Hepatocyte (in vitro differentiated cells): Measurements from ENCODE around the gene BTRC. TPM values are rescaled to one million over a fixed set of nuclear protein-coding genes. Genes with fewer than 3 reads are reported as not detected.

Experiments used
- DNase-seq: peaks from one replicate; pipeline ENCODE4 v3.0.0-alpha.2; 2016; ENCODE audit warnings: low spot score
- H2AFZ ChIP-seq: fragments of 200-600 bp; sonication (generic); 2 replicates; pipeline ENCODE4 v1.6.0; 2016; ENCODE audit warnings: antibody characterized with exemption, mild to moderate bottlenecking
- H3K27ac ChIP-seq: fragments of 200-600 bp; sonication (generic); 2 replicates; pipeline ENCODE4 v1.5.1; 2016; ENCODE audit warnings: mild to moderate bottlenecking
- H3K27me3 ChIP-seq: fragments of 200-600 bp; sonication (generic); 2 replicates; pipeline ENCODE4 v1.6.1; 2016
- H3K36me3 ChIP-seq: fragments of 200-600 bp; sonication (generic); replicated peaks from 2 replicates; pipeline ENCODE4 v1.5.1; 2016; ENCODE audit warnings: low read depth; ENCODE audit not compliant: insufficient read depth
- H3K4me1 ChIP-seq: fragments of 200-600 bp; sonication (generic); 2 replicates; pipeline ENCODE4 v1.5.1; 2016; ENCODE audit warnings: mild to moderate bottlenecking, moderate library complexity; ENCODE audit not compliant: insufficient read depth
- H3K4me2 ChIP-seq: fragments of 200-600 bp; sonication (generic); 2 replicates; pipeline ENCODE4 v1.6.0; 2016
- H3K4me3 ChIP-seq: fragments of 200-600 bp; sonication (generic); 2 replicates; pipeline ENCODE4 v1.5.1; 2016; ENCODE audit warnings: mild to moderate bottlenecking
- H3K79me2 ChIP-seq: fragments of 200-600 bp; sonication (generic); 2 replicates; pipeline ENCODE4 v1.6.0; 2017; ENCODE audit warnings: mild to moderate bottlenecking
- H3K9me2 ChIP-seq: fragments of 200-600 bp; sonication (generic); replicated peaks from 2 replicates; pipeline ENCODE4 v1.6.0; 2017; ENCODE audit warnings: mild to moderate bottlenecking; ENCODE audit not compliant: insufficient read depth
- H3K9me3 ChIP-seq: fragments of 200-600 bp; sonication (generic); 2 replicates; pipeline ENCODE4 v1.5.1; 2016; ENCODE audit warnings: low read depth, mild to moderate bottlenecking
- H4K20me1 ChIP-seq: fragments of 200-600 bp; sonication (generic); 2 replicates; pipeline ENCODE4 v1.6.0; 2016; ENCODE audit warnings: mild to moderate bottlenecking; ENCODE audit not compliant: insufficient read depth, poor library complexity, severe bottlenecking
- CTCF ChIP-seq: fragments of 200-600 bp; sonication (generic); IDR thresholded peaks from 2 replicates; pipeline ENCODE4 v1.5.1; 2016; ENCODE audit warnings: antibody characterized with exemption, mild to moderate bottlenecking; ENCODE audit not compliant: poor library complexity
- EZH2 ChIP-seq: fragments of 200-600 bp; sonication (generic); IDR thresholded peaks from 2 replicates; pipeline ENCODE4 v1.6.1; 2016; ENCODE audit warnings: antibody characterized with exemption, mild to moderate bottlenecking, borderline replicate concordance
- EZH2phosphoT487 ChIP-seq: fragments of 200-600 bp; sonication (generic); IDR thresholded peaks from one replicate; pipeline ENCODE4 v1.6.1; 2018; ENCODE audit warnings: antibody characterized with exemption, mild to moderate bottlenecking, low read depth, moderate library complexity; ENCODE audit not compliant: unreplicated experiment, severe bottlenecking
- WGBS: methylation state at CpG from one replicate; pipeline ENCODE4 v1.1.6; 2016; ENCODE audit warnings: low lambda C conversion rate; ENCODE audit errors: missing lambda C conversion rate; 5-methylcytosine and 5-hydroxymethylcytosine counted together
- polyA plus RNA-seq: library from polyadenylated mRNA; unstranded; fragments of >200 nt; fragmentation: Nextera tagmentation; extraction: Ambion mirVana; gene quantifications from 2 replicates; pipeline ENCODE4 v1.2.1, GENCODE V29; 2016
- total RNA-seq: library from RNA; depleted of rRNA; stranded (reverse); fragments of >200 nt; gene quantifications from 2 replicates; pipeline ENCODE4 v1.2.3, GENCODE V29; 2014

BTRC gene
- total and polyA plus RNA-seq, 2 experiments from 2014 or later, result 14.5 to 24.3 TPM

GRCh38 chr10:101485681-101486554 lies 132.0 kb downstream of the BTRC start:
- 38% methylated on average over 23 of the region's 23 CpGs for WGBS
- DNase-seq, result peak; percentile 9
- no peaks in the 10 kb centered on the region for H3K9me2 ChIP-seq

GRCh38 chr10:101487399-101487798 lies 133.4 kb downstream of the BTRC start:
- Histone ChIP-seq H3K4me2 (no peak overlapping the region), H2AFZ (no peak overlapping the region), H3K79me2 (no peaks in the 10 kb centered on the region), H3K27ac (no peak overlapping the region), H4K20me1 (no peaks in the 10 kb centered on the region), H3K36me3 (no peaks in the 10 kb centered on the region), H3K27me3 (no peaks in the 10 kb centered on the region), H3K9me2 (no peaks in the 10 kb centered on the region), H3K9me3 (no peaks in the 10 kb centered on the region), H3K4me3 (no peak overlapping the region), H3K4me1 (no peaks in the 10 kb centered on the region)
- 77% methylated on average over 3 of the region's 3 CpGs for WGBS
- no peak for DNase-seq
- no peak for TF ChIP-seq EZH2
- no peak for TF ChIP-seq CTCF
- no peak for TF ChIP-seq EZH2phosphoT487

More at GRCh38 chr10:101485681-101486554, 132.0 kb downstream of the BTRC start:
- H4K20me1 ChIP-seq, result no peaks in the 10 kb centered on the region
- peak overlapping the region; percentile 63 for H3K4me2 ChIP-seq
- H3K79me2 ChIP-seq, result no peaks in the 10 kb centered on the region
- H3K4me1 ChIP-seq, result no peaks in the 10 kb centered on the region
- no peak overlapping the region for H3K27ac ChIP-seq
- H3K27me3 ChIP-seq, result no peaks in the 10 kb centered on the region
- no peak overlapping the region for H3K4me3 ChIP-seq
- no peak overlapping the region for H2AFZ ChIP-seq
- H3K9me3 ChIP-seq, result no peaks in the 10 kb centered on the region
- TF ChIP-seq EZH2phosphoT487 (no peak), CTCF (no peak), EZH2 (no peak)
- H3K36me3 ChIP-seq, result no peaks in the 10 kb centered on the region

GRCh38 chr10:101489355-101489754 lies 135.4 kb downstream of the BTRC start:
- H3K79me2 ChIP-seq, result no peaks in the 10 kb centered on the region
- no peak overlapping the region for H2AFZ ChIP-seq
- DNase-seq, result no peak
- H3K4me1 ChIP-seq, result no peaks in the 10 kb centered on the region
- H3K36me3 ChIP-seq, result no peaks in the 10 kb centered on the region
- H3K27me3 ChIP-seq, result no peaks in the 10 kb centered on the region
- H3K4me3 ChIP-seq, result no peak overlapping the region
- TF ChIP-seq EZH2, result no peak
- TF ChIP-seq CTCF, result no peak
- TF ChIP-seq EZH2phosphoT487, result no peak
- 48% methylated on average over 3 of the region's 3 CpGs for WGBS
- no peak overlapping the region for H3K27ac ChIP-seq
- no peaks in the 10 kb centered on the region for H3K9me3 ChIP-seq
- no peak overlapping the region for H3K4me2 ChIP-seq
- no peaks in the 10 kb centered on the region for H3K9me2 ChIP-seq
- H4K20me1 ChIP-seq, result no peaks in the 10 kb centered on the region
